Stimulated activated CD8-positive, alpha-beta memory T cell treated with anti-CD3 and anti-CD28 coated beads, Interleukin-4, amount 100 ng/mL, for 48 hours (primary cell): ENCODE data around the gene CEP20.
"Not testable (repeated sequence)": the region's sequence is repeated elsewhere in the genome, so short reads cannot be mapped to it uniquely, and the experiment has no call there.

Experiments used
- DNase-seq: peaks from one replicate; pipeline ENCODE4 v3.0.0-alpha.2; 2020

Gene CEP20

DNA sequence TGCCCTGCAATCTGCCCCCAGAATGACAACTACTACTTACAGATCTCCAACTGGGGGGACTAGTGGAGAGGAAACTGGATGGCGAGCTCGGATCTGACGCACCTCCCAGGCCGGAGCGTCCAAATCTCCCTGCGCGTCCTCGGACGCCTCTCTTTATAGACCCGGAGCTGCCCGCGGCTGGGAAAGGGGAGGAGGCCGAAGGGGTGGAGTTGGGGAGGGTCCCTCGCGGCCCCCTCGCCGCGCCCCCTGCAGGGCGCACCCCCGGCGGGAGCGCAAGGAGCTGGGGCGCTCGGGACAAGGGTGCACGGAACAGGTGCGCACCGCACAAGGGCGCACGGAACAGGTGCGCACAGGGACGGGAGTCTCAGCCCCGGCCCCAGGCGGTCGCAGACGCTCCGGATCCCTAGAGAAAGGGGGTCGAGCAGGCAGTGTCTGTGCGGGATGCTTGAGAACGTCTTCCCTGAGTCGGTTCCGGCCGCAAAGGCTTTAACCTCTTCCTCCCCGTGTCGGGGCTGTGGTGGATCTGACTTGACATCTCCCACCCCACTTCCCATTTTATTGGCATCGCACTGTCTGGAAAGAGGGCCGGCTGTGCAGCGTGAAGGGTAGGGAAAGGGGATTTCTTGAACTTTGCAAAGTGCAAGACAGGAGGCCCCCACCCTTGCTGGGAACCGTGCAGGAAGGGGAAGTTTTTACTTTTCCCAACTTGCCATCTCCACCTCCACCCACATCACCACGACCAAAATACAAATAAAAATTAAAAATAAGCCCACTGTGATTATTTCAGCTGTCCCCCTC lies 31.3 kb downstream of the CEP20 start, which contains the start of gene MYH11:
Gene MYH11 (minus strand): TSS at position 128 of the 798 bp plus-strand sequence. CDS start 18,776 bp downstream, outside the sequence.
- DNase-seq, result no peak

DNA sequence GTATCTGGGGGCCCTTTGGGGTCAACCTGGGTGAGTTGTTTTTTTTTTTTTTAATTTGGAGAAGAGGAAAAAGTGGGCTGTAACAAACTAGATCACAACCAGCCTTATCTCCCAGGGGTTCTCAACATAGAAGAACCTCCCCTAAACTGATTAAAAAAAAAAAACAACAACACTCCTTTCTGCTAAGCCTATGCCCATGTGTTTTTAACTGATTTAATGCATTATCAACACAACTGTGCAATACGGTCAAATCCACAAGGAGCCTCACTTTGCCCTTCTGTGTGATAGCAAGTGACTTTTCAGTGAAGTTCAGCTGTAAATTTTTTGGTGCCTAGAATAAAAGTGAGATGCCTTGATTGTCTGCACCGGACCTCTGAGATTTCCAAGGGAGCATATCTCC lies 32.2 kb downstream of the CEP20 start:
- DNase-seq, result no peak

DNA sequence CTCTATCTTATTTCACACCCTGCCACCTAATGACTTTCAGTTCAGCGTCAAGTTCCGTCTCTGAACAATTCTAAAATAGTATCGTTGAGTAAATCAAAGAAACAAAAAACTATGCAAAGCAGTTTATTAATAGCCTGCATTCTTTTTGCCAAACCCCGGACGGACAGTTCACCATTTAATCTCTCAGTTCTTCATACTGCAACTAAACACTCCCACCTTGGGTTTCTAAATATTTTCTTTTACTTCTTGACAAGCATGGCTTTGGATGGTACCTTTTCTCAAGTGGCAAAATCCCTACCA lies 32.7 kb downstream of the CEP20 start:
- DNase-seq, result no peak

DNA sequence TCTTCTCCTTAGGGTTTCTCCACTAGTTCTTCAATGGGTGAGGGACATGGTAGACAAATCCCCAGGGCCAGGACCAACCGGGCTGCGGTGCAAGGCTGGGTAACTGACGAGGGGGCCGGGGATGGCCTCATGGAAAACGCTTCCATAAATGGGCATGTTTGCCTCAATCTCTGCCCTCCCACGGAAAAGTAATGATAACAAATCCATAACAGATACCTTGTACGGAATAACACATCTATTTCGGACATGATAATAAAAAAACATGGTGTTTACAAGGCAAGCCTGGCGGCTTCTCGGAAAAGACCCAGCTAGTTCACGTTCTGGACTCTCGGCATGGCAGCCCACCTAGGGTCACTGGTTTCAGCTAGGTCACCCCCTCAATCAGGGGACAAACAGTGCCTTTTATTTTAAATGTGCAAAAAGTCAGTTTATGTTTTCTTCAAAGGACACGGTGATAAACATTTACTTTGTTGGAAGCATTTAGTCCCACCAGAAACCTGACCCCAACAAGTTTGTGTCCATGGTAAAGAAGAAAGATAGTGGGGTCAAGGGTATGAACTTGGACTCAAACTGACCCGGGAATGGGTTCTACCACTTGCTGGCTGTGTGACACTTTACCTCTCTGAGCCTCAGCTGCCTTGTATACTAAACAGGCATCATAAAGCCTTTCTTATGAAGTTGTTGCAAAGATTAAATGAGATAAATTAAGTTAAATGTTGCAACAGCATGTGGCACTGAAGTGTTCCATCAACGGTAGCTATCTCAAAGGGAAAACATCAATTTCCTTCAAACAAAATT lies 33.3 kb downstream of the CEP20 start:
- no peak for DNase-seq

DNA sequence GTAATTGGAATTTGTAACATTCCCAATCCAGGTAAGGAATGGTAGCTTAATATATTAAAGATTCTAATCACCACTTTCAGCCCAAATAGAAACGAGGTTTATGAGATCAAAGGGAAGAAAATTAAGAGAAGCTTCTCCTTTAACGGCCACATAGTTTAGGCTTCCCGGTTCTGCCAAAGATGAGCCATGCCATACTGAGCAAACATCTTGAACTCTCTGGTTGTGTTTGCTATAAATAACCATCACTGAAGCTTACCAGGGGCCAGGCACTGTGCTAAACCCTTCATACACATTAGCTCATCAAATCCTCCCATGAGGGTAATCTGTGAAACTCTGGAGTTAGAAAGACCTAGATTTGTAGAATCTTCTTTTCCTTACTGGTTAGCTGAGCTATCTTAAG lies 34.3 kb downstream of the CEP20 start:
- no peak for DNase-seq

DNA sequence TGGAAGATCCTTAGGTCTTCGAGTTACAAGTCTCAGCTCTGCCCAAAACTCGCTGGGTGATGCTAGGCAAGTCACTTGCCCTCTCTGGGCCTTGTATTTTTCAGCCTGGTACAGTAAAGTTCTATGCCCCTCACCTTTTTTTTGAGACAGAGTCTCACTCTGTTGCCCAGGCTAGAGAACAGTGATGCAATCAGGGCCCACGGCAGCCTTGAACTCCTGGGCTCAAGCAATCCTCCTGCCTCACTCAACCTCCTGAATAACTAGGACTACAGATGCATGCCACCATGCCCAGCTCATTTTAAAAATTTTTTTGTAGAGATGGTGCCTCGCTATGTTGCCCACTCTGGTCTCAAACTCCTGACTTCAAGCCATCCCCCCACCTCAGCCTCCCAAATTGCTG lies 35.4 kb downstream of the CEP20 start:
- DNase-seq, result no peak

GRCh38 chr16:15850555-15850954 lies 37.8 kb downstream of the CEP20 start:
- not testable (repeated sequence) for DNase-seq

DNA sequence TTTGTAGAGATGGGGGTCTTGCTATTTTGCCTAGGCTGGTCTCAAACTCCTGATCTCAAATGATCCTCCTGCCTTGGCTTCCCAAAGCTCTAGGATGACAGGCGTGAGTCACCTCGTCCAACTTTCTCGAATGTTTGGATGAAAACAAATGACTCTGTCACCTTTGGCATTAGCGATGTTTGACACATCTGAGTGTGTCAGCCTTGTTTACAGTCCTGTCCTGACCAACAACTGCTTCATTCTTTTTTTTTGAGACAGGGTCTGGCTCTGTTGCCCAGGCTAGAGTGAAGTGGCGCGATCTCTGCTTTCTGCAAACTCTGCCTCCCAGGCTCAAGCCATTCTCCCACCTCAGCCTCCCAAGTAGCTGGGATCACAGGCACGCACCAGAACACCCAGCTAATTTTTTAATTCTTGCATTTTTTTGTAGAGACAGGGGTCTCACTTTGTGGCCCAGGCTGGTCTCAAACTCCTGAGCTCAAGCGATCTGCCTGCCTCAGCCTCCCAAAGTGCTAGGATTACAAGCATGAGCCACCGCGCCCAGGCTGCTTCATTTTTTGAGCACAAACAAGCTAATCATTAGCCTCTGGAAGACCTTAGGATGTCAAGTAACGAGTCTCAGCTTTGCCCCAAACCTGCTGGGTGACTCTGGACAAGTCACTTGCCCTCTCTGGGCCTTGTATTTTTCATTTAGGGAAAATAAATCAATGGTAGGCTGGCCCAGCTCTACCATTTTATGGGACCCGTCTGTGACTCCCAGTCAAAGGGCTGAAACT lies 39.0 kb downstream of the CEP20 start:
- no peak for DNase-seq

DNA sequence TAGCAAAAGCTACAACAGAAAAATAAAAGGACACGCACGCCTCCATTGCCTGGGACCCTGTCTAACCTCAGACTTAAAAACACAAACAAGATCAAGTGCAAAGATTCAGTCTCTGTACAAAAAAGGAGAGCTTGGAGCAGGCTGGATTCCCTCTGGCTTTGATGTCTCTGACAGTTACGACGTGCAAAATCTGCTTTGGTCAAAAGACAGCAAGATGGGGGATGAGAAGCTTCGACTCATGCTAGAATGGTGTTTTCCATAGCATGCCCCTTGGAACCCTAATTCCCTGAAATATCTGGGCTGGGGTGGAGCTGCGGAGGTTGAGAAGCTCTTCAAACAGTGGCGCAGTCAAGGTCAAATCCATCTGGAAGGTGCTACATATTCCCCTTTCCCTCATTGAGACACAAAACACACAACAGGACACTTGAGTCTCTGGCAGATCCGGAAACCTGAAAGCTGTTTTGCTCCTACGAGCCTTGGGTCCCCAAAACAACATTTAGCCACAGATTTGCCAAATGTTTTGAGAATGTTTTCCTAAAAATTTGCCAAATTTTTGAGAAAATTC lies 40.7 kb downstream of the CEP20 start:
- no peak for DNase-seq

DNA sequence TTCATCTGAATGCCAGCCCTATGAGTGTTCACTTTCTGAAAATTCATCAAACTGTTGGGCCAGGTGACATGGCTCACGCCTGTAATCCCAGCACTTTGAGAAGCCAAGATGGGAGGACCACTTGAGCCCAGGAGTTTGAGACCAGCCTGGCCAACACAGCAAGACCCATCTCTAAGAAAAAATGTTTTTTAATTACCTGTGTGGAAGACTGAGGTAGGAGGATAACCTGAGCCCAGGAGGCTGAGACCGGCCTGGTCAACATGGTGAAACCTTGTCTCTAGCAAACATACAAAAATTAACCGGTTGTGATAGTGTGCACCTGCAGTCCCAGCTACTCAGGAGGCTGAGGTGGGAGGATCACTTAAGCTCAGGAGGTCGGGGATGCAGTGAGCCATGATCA lies 41.9 kb downstream of the CEP20 start:
- no peak for DNase-seq

- no peak for DNase-seq
Observed at GRCh38 chr16:15843635-15844279, 44.6 kb downstream of the CEP20 start.

DNA sequence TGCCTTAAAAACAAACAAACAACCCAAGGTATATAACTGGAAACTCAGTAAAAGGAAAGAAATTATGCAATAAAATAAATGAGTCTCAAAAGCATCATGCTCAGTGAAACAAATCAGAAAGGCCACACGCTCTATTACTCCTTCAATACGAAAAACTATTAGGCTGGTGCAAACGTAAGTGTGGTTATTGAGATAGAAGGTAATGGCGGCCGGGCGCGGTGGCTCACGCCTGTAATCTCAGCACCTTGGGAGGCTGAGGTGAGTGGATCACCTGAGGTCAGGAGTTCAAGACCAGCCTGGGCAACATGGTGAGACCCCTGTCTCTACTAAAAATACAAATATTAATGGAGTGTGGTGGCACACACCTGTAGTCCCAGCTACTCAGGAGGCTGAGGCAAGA lies 49.2 kb downstream of the CEP20 start:
- not testable (repeated sequence) for DNase-seq

GRCh38 chr16:15837761-15838160 lies 50.6 kb downstream of the CEP20 start:
- DNase-seq, result no peak

- no peak for DNase-seq
Observed at GRCh38 chr16:15836965-15837611, 51.3 kb downstream of the CEP20 start.

DNA sequence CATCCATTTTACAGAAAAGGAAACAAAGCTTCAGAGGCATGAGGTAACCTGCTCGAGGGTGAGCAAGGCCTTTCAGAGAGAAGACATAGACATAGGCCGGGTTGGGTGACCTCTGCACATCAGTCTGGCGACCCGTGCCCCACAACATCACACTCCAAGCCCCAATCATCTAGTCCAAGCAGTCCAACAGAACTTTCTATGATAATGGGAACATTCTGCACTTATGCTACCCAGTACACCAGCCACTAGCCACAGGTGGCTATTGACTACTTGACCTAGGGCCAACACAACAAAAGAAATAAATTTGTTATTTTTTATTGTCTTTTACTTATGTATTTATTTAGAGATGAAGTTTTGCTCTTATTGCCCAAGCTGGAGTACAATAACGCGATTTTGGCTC lies 52.3 kb downstream of the CEP20 start:
- no peak for DNase-seq

DNA sequence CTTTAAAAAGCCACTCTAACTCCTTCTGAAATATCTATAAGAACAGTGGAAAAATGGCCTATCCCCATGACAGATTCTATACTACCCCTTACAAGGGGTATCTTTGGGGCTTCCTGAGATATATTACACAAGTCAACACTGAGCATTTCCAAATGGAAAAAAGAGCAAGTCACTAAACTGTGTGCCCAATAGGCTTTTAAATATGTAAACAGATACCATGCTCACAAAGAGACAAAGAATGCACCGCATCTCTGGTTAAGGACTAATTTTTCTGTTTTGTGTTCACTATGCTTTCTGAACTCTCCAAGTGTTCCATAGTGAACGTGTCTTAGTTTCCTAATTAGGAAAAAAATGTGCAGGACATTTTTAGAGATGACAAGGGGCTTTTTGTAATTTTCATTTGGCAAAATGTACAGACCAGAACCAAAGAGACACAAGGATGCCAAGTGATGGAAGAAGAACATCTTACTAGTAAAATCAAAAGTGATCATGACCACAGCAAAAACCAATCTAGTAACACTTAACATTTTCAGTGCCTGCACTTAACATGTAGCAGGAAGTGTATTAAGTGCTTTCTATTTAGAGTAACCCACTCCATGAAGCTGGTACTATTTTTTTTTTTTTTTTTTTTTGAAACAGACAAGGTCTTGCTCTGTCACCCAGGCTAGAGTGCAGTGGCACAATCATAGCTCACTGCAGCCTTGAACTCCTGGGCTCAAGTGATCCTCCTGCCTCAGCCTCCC lies 53.1 kb downstream of the CEP20 start:
- no peak for DNase-seq

GRCh38 chr16:15834502-15834901 lies 53.9 kb downstream of the CEP20 start:
- no peak for DNase-seq

DNA sequence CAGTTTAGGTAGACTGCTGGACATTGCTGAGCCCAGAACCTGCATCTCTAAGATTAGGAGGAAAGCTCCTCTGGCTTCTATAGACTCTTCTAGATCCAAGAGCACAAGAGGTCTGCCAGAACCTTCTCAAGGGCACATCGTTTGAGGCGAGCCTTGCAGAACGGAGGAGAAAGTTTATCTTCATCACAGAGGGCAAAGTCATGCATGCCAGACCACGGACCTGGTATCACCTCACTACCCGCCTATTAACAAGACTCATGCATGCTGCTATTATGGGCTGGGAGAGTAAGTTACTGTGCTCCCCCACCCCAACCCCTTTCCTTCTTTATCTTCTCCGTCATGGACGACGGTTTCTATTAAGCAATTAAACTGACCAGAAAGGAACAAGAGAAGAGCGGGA lies 54.9 kb downstream of the CEP20 start:
- no peak for DNase-seq

DNA sequence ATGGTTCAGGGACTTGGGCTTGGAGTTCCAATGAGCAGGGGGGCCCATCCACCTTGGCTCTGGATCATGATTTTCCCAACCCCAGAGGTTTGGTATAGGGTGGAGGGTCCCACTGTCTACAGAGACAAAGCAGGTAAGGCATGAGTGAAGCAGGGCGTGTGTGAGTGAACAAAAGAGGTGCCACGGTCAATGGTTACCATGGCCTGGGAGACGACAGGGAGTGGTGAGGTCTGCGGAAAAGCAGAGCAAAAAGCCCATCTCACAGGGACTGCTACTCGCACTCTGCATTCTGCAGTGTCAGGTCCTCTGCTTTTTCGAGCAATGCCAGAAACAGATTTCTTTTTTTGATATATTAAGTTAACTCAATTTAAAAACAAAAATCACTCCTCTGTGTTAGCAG lies 56.2 kb downstream of the CEP20 start:
- DNase-seq, result no peak

DNA sequence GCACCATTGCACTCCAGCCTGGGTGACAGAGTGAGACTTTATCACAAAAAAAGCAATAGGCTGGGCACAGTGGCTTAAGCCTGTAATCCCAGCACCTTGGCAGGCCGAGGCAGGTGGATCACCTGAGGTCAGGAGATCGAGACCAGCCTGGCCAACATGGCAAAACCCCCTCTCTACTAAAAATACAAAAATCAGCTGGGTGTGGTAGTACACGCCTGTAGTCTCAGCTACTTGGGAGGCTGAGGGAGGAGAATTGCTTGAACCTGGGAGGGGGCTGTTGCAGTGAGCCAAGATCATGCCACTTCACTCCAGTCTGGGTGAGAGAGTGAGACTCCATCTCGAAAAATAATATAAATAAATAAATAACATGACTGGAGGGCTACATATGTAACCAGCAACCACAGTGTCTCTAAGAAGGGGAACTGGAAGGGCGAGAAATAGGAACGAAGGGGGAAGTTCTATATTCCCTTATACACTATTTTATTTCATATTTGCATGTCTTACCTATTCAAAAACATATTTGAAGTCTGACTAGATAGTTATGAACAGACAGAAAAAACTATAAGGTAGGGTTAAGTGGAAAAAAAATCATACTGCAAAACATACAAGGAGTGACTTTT lies 57.5 kb downstream of the CEP20 start:
- DNase-seq, result no peak

DNA sequence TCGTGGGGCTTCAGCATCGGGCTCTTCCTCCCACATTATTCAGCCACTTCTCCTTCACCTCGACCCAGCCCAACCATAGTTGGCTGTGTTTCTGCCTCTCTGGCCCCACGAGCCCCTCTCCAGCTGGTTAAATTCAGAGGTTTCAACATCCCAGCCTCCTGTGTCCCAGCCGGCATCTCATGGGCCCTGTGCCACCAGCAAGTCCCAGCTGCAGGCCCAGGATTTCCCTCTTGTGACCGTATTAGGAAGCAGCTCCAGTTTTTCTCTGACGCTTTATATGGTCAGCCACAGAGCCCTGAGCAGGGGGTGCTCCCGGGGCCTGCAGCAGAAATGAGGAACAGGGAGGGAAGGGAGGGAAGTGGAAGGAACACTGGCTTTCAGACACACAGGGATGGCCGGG lies 58.9 kb downstream of the CEP20 start:
- DNase-seq, result no peak
